Stimulated activated CD8-positive, alpha-beta memory T cell treated with anti-CD3 and anti-CD28 coated beads, Interleukin-2, amount 100 ng/mL, for 48 hours (primary cell): Measurements from ENCODE around the gene ARHGAP26.

ENCODE experiments used
- DNase-seq, 2 donors: peaks; one replicate each; pipeline ENCODE4 v3.0.0-alpha.2; 2020; ENCODE audit warnings: low read depth in 2 of 2

The ARHGAP26 gene

DNA sequence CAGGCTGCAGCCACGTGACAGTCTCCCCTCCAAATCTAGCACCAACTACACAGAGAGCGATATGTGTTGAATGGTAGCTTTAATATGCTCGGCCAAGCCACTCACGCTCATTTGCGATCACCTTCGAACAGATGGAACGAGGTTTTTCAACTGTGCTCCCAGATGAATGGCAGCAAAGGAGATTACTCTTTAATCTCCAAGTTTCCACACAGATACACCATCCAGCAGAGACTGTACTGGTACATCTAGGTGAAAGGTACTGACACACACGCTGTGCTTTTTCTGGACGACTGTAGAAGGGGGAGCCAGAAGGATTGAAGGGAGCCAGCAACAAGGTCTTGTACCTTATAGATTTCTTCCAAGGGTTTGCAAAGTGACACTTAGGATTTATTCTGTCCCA is 369.4 kb downstream of the ARHGAP26 start:
- DNase-seq = no peak

DNA sequence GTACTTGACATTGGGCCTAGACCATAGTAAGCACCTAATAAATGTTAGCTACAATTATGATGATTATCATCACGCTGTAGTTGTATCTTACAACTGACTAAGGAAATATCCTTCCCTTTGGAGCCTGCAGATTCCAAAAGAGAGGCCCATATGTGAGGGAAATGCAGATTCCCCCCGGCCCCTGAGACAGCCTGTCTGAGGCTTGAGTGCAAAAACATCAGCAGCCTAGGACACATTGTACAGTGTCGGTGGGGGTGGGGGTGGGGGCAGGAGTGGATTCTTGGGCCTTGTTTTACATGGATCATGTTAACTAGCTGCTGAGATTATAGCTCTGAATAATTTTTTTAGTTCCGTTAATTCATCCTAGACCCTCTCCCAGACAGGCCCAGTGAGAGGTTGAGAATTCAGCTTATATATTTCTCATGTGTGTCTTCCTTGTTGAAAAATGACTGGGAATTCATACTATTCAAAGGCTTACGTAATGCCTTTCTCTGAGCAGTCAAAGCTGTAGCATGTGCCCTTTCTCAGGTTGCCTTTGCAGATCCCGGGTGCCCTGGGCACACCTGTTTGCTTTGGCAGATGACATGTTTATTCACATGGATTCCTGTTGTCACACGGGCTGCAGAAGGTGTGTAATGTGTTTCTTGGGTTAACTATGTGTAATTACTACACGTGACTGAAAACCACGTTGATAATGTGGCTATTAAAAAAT is 370.5 kb downstream of the ARHGAP26 start:
- DNase-seq = no peak

DNA sequence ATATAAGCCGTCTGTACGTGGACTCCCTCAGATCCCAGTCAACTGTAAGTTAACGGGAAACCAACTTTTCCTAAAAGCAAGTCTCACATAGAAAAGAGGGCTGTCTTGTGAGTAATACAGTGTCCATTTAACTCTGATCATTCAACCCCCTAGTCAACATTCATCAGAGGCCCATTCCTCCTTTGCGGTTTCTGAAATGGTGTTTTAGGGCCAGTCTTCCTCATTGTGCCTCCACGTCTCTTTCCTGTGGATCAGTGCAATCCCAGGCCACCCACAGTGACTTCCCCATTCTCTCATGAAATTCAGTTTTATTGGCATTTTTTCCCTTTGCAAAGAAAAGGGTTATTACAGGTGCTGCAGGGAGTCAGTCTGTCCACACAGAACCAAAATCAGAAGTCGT is 371.5 kb downstream of the ARHGAP26 start:
- DNase-seq = no peak

DNA sequence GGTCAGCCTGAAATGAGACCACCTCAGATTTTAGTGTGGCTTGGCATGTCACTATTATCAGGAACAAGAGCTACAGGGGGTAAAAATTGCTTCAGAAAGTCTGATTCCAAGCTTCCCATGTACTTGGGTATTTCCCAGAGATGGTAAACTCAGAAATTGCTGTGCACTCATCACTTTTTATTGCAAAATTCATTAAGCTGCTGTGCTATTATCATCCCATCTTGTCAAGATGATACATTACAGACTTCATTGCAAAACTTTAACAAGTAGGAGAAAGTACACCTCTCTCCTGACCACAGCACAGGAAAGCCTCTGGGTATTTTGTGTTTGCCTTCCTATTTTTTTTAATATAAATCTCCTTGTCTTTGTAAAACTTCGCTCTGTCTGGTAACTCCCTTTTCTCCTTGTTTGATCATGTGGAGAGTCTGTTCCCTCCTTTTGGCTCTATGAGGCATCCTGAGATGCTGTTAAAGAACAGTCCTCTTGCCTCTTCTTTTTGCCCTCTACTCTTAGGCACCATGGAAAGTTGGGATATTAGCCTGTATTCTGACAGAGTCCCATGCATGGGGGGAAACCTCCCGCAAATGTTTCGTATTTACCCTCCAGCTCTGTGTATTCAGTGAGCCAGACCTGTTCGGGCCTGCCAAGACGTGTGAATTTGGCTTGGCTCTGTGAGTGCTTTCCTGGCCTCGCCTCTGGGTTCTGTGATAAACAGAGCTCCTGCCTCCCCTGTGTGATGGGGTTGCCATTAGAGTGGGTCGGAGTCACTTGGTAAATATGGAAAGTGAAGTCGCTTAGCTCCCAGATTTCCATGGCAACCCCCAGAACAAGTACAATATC is 372.6 kb downstream of the ARHGAP26 start:
- DNase-seq = no peak

DNA sequence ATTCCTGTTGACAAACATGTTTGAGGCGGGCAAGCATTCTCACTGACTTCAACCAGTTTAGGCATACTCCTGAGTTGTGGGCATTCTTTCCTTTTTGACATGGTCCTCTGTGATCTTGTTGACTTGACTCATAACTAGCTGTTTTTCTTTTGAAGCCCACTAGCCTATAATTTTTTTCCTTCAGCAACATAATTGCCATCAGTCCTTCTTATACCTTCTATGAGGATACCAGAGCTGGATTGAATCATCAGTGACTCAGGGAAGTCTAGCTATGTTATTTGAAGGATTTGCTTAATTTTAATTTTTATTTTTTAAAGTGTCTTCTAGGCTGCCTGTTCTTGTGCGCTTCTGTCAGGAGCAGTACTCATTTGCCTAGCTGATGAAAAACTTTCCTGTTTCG is 373.8 kb downstream of the ARHGAP26 start:
- DNase-seq = no peak

DNA sequence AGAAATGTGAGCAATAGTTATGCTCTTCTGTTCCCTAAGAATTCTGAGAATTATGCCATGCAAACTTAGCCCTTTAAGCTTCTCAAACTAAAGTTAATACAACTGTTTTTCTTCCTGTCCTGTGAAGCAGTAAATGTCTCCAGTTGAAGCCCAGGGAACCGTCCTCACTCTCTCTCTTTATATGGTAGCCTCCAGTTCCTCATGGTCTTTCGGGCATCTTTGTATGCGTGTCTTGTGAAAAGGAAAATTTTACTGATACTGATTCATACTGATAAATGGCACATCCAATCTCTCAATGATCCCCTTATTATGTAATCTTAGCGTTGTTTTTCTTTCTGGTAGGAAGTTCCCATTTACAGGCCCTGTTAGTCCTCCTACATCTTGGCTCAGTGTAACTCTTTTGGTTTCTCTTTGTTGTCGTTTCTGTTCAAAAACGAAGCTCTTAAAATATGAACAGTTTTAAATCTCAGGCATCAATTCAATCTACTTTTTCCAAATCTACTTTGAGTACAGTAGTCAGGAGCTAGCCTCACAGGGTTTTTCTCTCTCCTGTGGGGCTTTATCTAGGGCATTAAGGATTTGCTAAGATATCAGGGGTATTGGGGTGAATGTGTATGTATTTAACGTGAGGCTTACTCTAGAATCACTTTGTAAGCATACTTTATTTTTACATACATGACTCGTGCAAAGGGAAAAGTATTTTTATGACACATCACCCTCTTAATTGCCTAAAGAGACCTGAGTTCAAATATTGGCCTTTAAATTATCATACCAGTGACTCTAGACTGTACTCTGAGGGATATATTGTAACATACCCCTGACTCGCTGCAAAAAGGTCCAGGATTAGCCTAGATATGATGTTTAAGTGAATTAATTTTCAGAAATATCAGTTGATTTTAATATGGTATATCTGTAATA is 375.3 kb downstream of the ARHGAP26 start:
- no peak for DNase-seq

DNA sequence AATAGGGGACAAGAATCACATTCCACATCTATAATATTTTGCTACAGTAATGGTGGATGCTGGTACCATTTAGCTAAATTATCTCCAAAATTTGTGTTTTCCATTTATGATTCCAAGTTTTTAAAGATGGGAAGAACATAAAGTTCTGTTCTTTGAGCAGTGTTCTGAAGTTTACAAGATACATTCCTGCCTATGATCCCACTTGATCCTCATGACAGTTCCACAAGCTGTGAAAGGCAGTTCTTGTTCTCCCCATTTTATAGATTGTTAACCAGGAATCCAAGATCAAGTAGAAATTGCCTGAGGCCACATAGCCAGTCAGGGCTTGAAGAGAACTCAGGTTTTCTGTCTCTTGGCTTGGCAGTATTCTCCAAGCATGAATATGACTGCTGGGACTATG is 376.0 kb downstream of the ARHGAP26 start:
- no peak for DNase-seq

DNA sequence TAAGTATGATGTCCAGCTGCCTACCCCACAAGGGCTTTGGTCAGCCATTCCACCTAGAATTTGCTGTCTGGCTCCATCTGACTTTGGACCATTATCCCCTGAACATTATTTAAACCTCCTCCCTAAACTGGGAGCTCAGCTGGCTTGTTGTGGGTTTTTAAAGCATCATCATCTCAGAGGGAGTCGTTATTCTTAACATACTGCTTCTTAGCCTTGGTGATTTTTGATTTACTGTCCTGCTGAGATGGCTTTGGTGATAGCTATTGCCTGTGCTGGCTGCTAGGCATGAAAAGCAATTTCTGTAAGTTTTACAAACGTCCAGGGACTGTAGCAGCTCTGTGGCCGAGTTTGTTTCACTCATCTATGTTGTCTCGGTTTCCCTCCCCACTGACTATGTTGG is 377.2 kb downstream of the ARHGAP26 start:
- no peak for DNase-seq

DNA sequence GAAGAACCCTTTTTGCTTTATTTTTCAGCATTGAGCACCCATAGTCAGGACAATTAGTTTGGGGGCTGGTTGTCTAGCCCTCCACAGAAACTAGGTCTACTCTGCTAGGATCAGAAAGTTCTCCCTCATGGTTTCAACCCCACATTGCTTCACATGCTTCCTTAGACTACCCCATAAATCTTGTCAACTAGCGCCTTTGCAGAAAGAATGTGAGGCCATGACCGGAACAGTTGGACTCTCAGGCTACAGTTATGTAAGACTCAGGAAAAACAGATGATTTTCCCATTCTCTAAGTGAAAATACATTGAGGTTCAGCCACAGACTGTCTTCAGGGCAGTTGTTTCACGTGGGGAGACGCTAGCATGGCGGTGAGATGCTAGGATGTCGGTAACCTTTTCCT is 377.7 kb downstream of the ARHGAP26 start:
- DNase-seq = no peak

DNA sequence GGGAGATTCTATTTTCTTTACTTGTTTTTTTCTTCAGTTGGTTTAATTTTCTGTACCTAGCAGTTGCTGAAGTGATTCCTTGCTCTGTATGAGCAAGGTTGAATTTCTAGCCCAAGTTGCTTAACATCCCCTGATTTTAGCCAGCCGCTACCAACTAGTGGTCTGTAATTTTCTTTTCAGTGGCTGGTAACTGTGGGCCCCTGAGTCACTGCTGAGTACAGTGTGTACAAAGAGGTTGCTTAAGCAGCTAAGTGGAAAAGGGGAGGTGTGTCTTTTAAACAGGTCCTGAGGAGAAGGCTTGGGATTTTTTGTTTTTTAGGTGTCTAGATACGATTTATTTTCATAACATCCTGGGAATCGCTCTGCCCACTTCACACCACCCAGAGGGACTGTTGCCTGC is 378.6 kb downstream of the ARHGAP26 start:
- no peak for DNase-seq

DNA sequence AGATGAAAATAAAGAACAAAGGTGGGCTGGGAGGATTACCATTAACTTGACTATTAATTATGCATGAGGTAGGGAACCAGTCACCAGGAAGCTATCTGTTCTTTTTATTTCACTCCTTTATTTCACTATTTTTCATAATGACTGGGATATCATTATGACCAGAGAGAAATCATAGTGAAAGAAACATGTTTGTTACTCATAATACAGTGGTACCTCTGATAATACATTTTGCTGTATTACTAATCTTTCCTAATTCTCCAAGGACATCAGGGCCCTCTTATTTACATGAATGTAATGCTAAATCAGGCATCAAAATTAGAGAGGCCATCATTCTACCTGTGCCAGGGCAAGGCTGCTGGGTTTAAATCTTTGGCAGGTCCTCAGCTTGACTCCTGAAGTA is 379.6 kb downstream of the ARHGAP26 start:
- no peak for DNase-seq

DNA sequence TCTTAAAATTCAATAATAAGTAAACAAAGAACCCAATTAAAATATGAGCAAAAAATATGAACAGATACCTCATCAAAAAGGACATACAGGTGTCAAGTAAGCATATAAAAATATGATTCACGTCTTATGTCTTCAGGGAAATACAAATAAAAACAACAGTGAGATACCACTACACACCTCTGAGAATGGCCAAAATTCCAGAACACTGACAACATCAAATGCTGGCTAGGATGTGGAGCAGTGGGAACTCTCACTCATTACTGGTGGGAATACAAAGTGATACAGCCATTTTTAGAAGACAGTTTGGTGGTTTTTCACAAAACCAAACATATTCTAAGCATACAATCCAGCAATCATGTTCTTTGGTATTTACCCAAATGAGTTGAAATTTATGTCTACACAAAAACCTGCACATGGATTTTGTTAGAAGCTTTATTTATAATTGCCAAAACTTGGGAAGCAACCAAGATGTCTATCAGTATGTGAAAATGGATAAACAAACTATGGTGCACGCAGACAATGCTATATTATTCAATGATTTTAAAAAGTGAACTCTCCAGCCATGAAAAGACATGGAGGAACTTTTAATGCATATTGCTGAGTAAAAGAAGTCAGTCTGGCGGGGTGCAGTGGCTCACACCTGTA is 381.0 kb downstream of the ARHGAP26 start:
- no peak for DNase-seq

DNA sequence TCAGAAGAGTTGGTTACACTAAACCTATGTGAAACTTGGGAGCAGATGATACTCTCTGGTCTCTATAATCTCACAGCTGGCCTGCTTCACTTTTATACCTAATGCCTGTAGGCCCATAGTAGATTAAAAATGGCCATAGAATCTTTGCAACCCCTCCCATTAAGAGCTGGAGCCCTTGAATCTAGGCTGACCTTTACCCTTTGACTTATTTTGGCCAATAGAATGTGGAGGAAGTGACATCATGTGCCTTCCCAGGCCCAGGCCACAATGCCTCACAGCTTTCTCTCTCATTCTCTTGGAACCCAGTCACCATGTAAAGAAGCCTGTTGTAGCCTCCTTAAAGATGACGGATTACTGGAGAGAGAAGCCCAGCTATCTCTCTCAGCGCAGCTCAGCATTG is 382.3 kb downstream of the ARHGAP26 start:
- DNase-seq = no peak

DNA sequence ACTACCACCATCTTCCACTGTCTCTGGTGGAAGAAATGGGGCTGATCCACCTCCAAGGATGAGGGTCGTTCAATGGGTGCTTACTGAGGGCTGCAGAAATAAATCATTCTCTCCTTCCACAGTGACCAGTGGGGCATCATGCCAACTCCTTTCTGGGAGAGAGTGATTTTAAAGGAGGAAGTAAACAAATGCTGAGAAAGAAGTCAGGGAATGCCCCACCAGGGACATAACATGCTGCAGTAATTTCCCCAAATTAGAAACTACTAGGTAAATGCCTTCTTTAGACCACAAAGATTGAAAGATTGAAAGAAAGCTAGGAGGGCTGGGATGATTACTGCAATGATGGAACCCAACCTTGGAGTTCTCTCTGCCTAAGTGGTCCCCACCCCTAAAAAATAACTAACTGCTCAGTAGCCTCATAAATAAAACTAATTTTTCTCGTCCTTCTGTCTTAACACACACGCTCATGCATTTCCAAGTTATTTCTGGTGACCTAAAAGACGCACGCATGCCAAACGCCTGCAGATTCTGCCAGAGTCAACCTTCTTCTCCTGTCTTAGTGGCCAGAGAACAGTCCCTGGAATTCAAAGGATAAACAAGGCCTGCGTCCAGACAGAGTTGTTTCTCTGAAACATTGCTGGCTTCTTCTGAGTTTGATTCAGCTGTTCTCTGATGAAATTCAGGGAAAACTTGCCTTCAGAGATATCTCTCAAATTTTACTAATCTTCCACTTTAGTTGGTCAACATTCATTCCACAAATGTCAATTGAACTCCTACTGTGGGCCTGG is 383.3 kb downstream of the ARHGAP26 start:
- no peak for DNase-seq

DNA sequence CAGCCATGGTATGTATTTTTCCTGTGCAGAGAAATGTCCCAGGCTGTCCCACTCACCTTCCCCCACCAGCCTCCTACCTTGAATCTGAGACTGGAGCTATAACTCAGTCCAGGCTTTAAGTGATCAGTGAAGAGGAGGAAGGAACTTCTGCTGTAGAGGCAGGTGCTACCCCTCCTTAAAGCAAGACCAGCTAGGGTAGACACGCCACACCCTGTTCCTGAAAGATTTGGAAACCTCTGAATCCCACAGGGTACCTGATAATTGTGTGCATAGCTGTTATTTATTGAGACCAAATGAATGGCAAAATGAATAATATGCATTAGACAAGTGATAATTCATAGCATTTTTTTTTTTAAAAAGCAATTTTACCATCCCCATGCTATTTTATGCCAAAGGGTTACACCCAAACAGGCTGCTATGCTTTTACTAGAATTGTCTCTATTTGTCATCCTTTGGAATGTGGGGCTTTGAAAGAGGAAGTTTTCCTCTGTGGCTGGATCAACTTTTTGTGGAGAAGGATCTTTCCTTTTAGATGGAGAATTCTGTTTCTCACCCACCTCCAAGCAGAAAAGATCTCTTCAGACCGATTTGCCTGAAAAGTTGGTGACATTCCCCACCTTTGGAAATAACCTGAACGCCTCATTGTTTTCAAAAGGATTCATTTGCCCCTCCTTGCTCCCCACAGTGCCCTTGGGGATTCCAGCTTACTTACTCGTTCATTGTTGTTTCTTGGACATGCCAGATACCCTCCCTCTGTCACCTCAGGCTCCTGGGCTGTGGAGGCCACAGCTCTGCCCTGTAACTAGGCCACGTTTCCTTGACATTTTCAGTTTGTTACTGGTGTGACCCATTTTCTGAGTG is 384.6 kb downstream of the ARHGAP26 start:
- no peak for DNase-seq

DNA sequence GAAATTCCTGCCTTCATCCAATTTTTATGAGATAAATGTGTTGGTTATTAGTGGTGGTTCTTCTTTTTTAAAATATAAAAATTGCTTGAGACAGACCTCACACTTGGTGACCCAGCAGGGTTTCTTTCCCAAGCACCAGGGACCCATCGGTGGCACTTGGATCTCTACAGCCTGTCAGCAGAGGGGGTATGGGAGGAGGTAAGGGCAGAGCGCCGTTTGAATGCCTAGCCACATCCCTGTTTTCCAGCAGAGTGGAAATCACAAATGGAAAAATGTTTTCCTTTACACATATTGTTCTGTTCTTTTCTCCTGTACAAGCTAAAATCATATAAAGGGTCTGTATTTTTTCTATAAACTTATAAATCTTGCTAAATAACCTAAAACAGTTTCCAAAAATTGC is 385.3 kb downstream of the ARHGAP26 start:
- DNase-seq = no peak

DNA sequence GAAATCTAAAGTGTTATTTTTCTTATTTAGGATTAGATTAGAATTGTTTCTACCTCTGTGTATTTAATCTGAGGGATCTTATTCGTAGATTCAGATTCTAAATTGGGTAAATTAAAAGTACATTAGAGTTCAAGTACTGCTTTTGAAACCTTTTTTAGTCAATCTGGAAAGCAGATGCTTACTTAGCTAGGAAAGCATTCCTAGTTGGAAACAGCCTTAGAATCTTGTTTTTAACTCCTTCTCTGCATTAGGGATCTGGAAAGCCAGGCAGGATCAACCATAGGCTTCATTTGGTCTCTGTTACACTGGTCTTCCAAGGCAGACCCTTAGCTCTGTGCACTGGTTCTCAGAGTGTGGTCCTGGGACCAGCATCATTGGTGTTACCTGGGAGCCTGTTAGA is 385.9 kb downstream of the ARHGAP26 start:
- no peak for DNase-seq

DNA sequence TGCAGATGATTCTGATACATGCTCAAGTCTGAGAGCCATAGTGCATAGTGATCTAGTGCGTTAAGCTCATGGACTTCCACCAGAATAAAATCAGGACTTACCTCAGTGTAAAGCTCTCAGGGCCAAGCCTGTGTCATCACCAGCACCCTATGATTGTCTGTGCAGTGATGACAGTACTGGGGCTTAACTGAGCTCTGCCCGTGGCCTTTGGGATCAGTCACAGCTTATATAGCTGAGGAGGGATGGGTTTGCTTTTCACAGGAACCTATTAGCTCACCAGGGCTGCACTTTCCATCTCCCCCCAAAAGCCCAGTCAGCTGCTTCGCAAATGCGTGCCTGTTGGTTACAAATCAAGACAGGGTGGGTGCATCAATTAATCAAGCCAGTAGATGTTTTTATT is 386.4 kb downstream of the ARHGAP26 start:
- DNase-seq = no peak

DNA sequence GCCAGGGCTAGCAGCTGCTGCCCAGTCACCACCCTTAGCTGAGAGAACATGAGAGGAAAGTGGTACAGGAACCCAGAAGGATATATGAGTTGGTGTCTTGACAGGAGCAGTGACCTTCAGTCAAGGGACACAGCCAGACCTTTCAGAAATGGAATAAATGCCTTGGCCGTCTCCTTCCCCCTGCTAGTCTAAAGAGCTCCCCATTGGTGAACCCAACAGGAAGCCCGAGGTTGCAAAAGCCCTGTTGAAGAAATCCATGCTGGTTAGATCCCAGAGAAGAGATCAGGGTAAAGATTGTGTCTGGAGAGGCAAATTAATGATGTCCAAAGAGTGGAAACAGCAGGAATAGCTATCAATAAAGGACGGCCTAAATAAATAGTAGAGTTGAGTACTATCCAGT is 388.9 kb downstream of the ARHGAP26 start:
- DNase-seq = no peak
